Nephron progenitor cell (in vitro differentiated cells): ENCODE results near the gene ATP2B2.

Experiments used
- DNase-seq: peaks from one replicate; pipeline ENCODE4 v3.0.0; 2021
- H3K27ac Mint-ChIP-seq: 2 replicates; pipeline ENCODE4 v1.8.0; 2021; ENCODE audit warnings: mild to moderate bottlenecking, moderate library complexity, mixed read lengths
- H3K27me3 Mint-ChIP-seq: 2 replicates; pipeline ENCODE4 v1.8.0; 2021; ENCODE audit warnings: mild to moderate bottlenecking, low read depth, mixed read lengths; ENCODE audit not compliant: poor library complexity
- H3K36me3 Mint-ChIP-seq: 2 replicates; pipeline ENCODE4 v1.8.0; 2021; ENCODE audit warnings: low read depth, mixed read lengths
- H3K4me1 Mint-ChIP-seq: 2 replicates; pipeline ENCODE4 v1.8.0; 2021; ENCODE audit warnings: mixed read lengths
- H3K4me3 Mint-ChIP-seq: 2 replicates; pipeline ENCODE4 v1.8.0; 2021; ENCODE audit warnings: mild to moderate bottlenecking, moderate library complexity, mixed read lengths
- H3K9me3 Mint-ChIP-seq: 2 replicates; pipeline ENCODE4 v1.8.0; 2021; ENCODE audit warnings: mild to moderate bottlenecking, moderate library complexity, mixed read lengths
- TF ChIP-seq, protein P1 (sequence below): fragments of 200-600 bp; sonication (generic); IDR thresholded peaks from 2 replicates; pipeline ENCODE4 v1.5.0; 2021; ENCODE audit warnings: antibody characterized with exemption

Gene ATP2B2

DNA sequence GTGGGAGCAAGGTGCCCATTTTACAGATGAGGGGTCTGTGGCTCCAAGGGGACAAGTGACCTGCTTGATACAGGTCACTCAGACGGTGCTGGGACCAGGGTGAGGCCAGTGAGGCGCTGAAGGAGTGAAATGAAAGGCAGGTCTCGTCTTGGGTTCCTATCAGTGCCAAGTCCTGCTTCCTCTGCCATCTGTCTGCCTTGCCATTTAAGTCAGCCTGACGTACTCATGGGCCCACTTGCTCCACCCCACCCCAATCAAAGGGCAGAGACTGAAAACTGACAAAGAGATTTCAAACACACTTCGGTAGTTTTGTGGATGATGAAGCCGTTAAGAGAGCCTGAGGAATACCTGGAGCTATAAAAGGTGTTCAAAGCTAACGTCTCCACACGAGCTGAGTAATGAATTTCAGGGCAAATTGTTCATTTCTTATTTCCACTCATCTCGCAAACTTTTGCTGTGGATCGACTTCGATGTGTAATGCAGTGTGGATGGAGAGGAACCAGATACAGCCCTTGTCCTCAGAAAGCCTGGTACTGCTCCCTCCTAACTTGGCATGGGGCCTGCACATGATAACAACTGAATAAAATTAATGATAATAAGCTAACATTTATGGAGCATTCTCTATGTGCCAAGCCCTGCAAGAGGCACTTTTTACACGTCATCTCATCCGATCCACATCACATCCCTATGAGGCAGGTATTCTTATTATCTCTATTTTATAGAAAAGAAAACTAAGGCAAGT, 36.6 kb downstream of the ATP2B2 start:
- peak overlapping the region; percentile 16 for H3K4me3 Mint-ChIP-seq
- H3K4me1 Mint-ChIP-seq: peaks cover 66% of the 10 kb centered on the region
- DNase-seq: no peak
- no peaks in the 10 kb centered on the region for H3K9me3 Mint-ChIP-seq
- H3K36me3 Mint-ChIP-seq: no peaks in the 10 kb centered on the region
- TF ChIP-seq, protein P1, sequence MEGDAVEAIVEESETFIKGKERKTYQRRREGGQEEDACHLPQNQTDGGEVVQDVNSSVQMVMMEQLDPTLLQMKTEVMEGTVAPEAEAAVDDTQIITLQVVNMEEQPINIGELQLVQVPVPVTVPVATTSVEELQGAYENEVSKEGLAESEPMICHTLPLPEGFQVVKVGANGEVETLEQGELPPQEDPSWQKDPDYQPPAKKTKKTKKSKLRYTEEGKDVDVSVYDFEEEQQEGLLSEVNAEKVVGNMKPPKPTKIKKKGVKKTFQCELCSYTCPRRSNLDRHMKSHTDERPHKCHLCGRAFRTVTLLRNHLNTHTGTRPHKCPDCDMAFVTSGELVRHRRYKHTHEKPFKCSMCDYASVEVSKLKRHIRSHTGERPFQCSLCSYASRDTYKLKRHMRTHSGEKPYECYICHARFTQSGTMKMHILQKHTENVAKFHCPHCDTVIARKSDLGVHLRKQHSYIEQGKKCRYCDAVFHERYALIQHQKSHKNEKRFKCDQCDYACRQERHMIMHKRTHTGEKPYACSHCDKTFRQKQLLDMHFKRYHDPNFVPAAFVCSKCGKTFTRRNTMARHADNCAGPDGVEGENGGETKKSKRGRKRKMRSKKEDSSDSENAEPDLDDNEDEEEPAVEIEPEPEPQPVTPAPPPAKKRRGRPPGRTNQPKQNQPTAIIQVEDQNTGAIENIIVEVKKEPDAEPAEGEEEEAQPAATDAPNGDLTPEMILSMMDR: no peak
- H3K27ac Mint-ChIP-seq: peak overlapping the region; percentile 86
- peaks cover 6% of the 10 kb centered on the region for H3K27me3 Mint-ChIP-seq

DNA sequence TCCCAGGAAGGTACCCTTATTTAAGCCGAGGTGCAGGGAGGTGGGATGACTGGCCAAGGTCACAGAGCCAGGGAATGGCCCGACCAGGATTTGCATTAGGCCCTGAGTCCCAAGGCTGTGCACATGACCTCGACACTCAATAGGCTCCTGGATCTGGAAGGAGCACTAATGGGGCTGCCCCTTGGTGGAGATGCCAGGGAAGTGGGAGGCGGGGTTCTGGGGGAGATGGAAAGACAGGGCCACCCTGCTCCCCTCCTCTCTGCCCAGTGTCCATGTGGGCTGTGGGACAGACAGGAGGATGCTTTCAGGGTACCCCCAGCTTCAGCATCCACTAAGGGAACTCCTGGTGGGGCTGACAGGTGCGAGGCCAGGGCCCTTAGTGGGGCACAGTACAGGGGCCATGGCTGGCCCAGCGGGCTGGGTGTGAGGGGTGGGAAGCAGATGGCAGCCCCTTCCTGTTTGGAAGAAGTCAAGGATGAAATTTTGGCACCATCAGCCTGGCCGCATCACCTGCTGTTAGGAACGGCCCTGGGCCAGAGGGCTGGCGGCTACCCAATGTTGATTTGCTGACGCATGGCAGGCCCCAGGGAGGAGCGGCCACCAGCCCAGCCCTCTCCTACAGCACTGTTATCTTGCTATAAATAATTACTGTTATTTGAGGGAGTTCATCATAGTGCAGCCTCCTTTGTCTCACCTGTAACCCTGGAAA, 37.3 kb downstream of the ATP2B2 start:
- no peak overlapping the region for H3K4me3 Mint-ChIP-seq
- DNase-seq: no peak
- no peaks in the 10 kb centered on the region for H3K9me3 Mint-ChIP-seq
- TF ChIP-seq, protein P1: no peak
- H3K27ac Mint-ChIP-seq: no peak overlapping the region
- no peaks in the 10 kb centered on the region for H3K36me3 Mint-ChIP-seq
- H3K27me3 Mint-ChIP-seq: peaks cover 5% of the 10 kb centered on the region
- H3K4me1 Mint-ChIP-seq: peaks cover 58% of the 10 kb centered on the region

DNA sequence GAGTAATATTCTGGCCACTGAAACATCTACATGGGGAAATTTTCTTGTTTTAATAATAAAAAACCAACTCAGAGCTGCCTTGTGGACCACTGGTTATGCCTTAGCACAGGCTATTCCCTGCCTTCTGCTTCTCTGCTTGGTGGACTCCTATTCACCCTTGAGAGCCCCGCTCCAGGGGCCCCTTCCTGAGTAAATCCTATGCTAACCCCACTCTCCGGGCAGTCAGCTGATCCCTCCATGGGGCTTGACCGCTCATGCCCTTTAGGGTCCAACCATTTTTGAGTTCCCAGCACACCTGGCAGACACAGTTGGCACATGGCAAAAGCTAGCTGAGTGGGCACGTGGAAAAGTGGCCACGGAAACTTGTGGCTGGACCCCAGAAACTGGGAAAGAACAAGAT, 38.2 kb downstream of the ATP2B2 start:
- H3K27ac Mint-ChIP-seq: no peak overlapping the region

GRCh38 chr3:10466186-10466585, 39.2 kb downstream of the ATP2B2 start:
- no peak for DNase-seq

More for the DNA sequence above, 38.2 kb downstream of the ATP2B2 start:
- H3K4me3 Mint-ChIP-seq: no peak overlapping the region
- peaks cover 50% of the 10 kb centered on the region for H3K4me1 Mint-ChIP-seq
- TF ChIP-seq, protein P1: no peak
- no peak for DNase-seq
- H3K36me3 Mint-ChIP-seq: no peaks in the 10 kb centered on the region
- H3K27me3 Mint-ChIP-seq: peaks cover 9% of the 10 kb centered on the region
- H3K9me3 Mint-ChIP-seq: no peaks in the 10 kb centered on the region

GRCh38 chr3:10465161-10465560, 40.2 kb downstream of the ATP2B2 start:
- H3K27me3 Mint-ChIP-seq: peaks cover 19% of the 10 kb centered on the region
- no peak for DNase-seq
- H3K9me3 Mint-ChIP-seq: no peaks in the 10 kb centered on the region
- H3K27ac Mint-ChIP-seq: peak overlapping the region; percentile 29
- H3K4me1 Mint-ChIP-seq: peaks cover 32% of the 10 kb centered on the region
- H3K36me3 Mint-ChIP-seq: no peaks in the 10 kb centered on the region
- H3K4me3 Mint-ChIP-seq: no peak overlapping the region
- TF ChIP-seq, protein P1: no peak

More at GRCh38 chr3:10466186-10466585, 39.2 kb downstream of the ATP2B2 start:
- H3K9me3 Mint-ChIP-seq: no peaks in the 10 kb centered on the region
- H3K4me1 Mint-ChIP-seq: peaks cover 42% of the 10 kb centered on the region
- no peak overlapping the region for H3K4me3 Mint-ChIP-seq
- no peaks in the 10 kb centered on the region for H3K36me3 Mint-ChIP-seq
- TF ChIP-seq, protein P1: no peak
- peaks cover 14% of the 10 kb centered on the region for H3K27me3 Mint-ChIP-seq
- H3K27ac Mint-ChIP-seq: no peak overlapping the region
